HG02678 (cell line): Measurements from ENCODE around the gene POLD4.
A peak's percentile ranks its signal among the peaks of the same experiment; 100 is the strongest.

Experiments used
- ATAC-seq: cut with Tn5 transposase; IDR thresholded peaks from one replicate; pipeline ENCODE4 v1.9.1; 2021; ENCODE audit warnings: mild to moderate bottlenecking, moderate library complexity; ENCODE audit not compliant: unreplicated experiment

POLD4 gene

DNA sequence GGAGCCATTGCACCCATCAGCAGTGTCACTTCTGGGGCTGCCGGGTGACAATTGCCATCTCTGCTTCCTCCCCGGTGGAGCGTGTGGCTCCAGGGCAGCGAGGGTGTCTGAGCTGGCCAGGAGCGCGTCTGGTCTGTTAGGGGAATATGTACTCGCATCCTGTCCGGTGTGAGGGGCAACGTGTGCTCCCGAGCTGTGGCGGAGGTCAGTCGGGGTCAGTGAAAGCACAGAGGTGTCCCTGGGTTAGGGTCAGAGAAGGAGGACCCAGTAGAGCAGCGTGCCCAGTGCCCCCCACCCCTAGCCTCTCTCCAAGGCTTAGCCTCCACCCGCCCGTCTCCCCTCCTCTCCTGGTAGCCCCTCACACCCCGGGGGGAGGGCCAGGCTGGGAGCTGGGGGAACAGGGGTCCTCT, 18.6 kb upstream of the POLD4 start:
- no peak for ATAC-seq

- no peak for ATAC-seq
These were observed 18.0 kb upstream of the POLD4 start for GRCh38 chr11:67371189-67371910.

GRCh38 chr11:67370351-67371076, 17.2 kb upstream of the POLD4 start:
- ATAC-seq: no peak

DNA sequence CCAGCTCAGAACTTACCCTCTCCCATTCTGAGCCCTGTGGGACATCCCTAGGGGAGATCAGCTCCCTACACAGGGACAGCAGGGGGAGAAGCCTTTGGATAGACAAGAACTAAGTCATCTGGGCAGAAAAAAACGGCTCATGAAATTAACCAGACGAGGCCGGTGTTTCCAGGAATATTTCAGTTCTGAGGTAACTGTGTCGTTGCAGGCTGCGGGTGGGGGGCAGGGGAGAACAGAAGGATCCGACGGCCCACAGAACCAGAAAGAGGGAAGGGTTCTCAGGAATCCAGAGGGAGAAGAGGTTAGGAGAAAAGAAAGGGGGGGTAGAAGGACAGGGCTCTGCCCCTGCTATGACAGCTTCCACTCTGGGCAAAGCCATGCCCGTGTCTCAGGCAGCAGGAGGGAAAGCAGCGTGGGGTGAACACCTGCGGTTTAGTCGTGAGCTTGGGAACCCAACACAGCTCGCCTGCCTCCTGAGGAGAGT, 16.5 kb upstream of the POLD4 start:
- ATAC-seq: no peak

DNA sequence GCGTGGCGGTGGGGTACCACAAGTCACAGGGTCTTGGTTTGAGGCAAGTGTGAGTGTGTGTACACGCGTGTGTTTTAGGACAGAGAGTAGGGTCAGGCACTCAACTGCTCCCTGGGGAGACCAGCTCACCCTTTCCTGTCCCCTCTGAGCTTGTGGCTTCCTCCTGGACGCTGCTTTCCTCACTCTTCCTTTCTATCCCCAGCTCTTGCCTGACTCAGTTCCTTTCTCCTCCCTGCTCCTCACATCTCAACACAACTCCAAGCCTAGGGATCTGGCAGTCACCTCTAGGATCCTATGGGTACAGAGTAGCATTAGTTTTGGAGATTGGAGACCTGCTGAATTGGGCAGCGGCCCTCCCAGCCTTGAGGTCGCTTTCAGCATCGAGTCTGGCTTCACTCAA, 15.9 kb upstream of the POLD4 start:
- ATAC-seq: no peak

DNA sequence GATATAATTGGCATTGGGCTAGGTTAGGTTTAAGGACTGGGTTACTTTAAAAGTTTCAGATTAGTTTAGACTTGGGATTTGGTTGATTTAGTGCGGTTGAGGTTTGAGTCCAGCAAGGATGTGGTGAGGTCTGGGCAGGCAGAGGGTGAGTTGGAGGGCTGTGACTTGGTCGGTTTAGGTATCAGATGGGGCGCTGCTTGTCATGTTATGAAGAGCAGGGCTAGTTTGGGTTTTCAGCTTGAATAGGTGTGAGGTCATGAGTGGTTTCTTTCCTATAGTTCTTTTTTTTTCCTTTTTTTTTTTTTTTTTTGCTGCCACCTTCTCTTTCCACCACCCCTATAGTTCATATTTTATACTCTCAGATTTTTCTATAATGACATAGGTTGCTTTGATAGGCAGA, 15.3 kb upstream of the POLD4 start:
- peak; percentile 35 for ATAC-seq

- ATAC-seq: no peak
These were observed 14.4 kb upstream of the POLD4 start for GRCh38 chr11:67367761-67368227.

- no peak for ATAC-seq
These were observed 13.8 kb upstream of the POLD4 start for GRCh38 chr11:67366961-67367760.

GRCh38 chr11:67366546-67366945, 13.2 kb upstream of the POLD4 start:
- no peak for ATAC-seq

- ATAC-seq: no peak
These were observed 12.5 kb upstream of the POLD4 start for GRCh38 chr11:67365736-67366444.

DNA sequence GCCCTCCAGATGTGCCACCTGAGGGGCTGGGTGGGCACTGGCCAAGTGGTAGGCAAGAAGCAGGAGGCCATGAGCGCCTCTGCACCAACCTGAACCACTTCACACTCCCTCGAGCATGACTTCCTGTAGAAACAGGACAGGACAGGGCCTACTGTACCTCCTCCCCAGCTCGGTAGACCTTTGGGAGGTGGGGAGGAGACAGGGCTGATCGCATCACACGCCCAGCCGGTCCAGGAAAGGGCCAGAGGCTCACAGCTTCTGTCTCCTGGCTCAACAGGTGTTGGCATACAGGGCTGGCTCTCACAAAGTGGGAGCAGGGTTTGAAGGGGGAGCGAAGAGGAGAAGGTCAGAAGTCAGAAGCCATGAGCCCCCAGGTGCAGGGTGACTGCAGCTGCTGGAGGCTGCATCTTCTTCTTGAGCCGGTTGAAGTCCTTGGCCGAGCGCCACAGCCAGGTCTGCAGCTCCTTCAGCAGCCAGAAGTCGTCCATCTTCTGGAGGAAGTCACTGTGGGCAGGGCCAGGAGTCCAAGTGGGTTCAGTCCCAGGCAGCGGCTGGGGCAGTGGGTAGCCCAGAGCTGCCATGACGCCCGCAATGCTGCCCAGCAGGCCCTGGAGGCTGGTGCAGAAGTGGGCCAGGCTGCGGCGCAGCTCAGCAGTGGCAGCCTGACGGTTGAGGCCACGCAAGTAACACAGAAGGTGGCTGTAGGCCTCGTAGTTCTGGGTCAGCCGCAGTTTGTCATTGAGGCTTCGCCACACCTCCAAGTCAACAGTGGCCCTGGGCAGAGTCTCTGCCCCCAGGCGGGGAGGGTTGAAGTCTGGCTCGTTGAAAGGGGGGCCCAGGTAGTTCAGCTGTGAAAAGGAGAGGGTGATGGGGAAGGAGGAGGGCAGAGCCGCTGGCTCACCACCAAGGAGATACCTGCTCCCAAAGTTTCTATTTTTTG, 11.7 kb upstream of the POLD4 start:
- ATAC-seq: no peak

DNA sequence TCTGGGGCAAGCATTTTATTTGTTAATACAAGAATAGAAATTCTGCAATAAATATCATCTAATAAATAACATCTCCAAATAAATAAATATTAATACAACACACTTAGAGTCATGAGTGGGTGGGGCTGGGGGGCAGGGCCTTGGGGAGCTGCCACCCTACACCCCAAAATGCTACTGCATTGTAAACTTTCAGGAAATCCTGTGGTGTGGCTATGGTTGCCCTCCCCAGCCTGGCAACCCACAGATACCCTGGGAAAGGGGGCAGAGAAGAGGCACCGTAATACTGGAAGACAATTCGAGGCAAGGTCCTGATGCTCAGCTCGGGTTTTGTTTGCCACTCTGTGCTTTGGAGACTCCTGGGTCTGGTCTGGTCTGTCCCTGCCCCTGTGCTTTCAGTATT, 10.8 kb upstream of the POLD4 start:
- ATAC-seq: no peak

- no peak for ATAC-seq
These were observed 4.7 kb upstream of the POLD4 start for GRCh38 chr11:67357831-67358670.

DNA sequence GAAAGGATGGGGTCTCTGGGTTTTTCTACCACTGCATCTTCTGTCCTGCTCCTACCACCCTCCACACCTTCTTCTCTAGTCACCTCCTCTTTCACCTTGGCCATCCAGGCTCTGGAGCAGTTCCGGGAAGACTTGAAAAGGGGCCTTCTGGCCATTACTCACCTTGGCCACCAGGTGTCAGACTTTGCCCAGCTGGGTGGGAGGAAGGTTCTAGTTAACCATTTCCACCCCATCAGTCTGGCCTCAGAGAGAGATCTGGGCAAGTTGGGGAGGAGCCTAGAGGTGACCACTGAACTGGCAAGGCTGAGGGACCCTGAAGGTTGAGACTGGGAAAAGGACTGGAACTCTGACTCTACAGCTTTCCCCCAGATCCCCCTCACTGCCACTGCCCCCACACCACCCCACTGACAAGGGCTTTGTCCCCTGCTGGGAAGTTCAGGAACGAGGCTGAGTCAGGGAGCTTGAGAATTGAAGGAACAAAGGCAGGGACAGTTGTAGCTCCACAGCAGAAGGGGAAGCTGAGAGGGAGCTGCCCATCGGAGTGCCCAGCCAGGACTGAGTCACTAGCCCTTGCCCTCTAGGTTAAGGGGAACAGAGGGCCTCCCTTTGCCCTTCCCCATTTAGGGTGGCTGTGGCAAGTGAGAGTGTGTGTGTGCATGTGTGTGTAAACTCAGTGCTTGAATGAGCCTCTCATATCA, 3.7 kb upstream of the POLD4 start:
- ATAC-seq: no peak

DNA sequence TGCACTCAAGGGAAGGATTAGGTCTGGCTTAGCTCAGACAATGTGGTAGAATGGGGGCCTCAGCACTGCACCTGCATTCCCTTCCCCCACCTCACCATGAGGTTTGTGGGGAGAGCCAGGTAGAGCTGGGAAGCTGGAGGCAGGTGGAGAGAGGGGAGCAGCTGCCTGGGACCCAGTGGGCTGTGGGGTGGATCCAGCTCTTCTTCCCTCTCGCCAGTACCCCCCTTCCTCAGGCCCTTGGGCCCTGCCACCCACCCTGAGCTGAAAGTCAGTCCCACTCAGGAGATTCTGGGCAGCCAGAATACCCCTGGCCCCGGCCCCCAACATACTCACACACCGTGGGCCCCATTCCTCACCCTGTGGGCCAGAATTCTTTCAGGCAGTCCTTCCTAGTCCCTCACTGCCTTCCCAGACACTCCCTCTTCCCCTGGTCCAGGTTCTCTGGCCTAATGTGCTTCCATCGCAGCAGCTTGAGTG, 3.1 kb upstream of the POLD4 start:
- ATAC-seq: no peak

- ATAC-seq: no peak
These were observed 2.5 kb upstream of the POLD4 start for GRCh38 chr11:67355794-67356386.

- no peak for ATAC-seq
These were observed 1.9 kb upstream of the POLD4 start for GRCh38 chr11:67355023-67355793.
